HepG2 (cell line): ENCODE measurements around the gene PRKCB. TPM values are rescaled to one million over a fixed set of nuclear protein-coding genes. Genes with fewer than 3 reads are reported as not detected.

Source experiments
- ATAC-seq: fragments of 200-7000 bp; cut with Tn5 transposase; 3 replicates; pipeline ENCODE4 v1.9.1; 2020; ENCODE audit warnings: mild to moderate bottlenecking, moderate library complexity
- BruUV-seq: library from RNA; stranded (reverse); fragments of 400-500 nt; replicated peaks from 2 replicates; lab custom pipeline; 2021; lab: Mats Ljungman, UMichigan
- CTCF ChIA-PET: fragments of 300-600 bp; formaldehyde crosslinking; extraction: SDS; loops from one replicate; lab custom pipeline; 2021; ENCODE audit warnings: low total read pairs, inconsistent platforms, low intra/inter-chr PET ratio; lab: Yijun Ruan, JAX
- POLR2A ChIA-PET: fragments of 350-600 bp; sonication (Branson Sonifier 250); formaldehyde crosslinking; loops from one replicate; lab custom pipeline; 2020; ENCODE audit warnings: antibody characterized with exemption, inconsistent platforms; lab: Yijun Ruan, JAX
- DNase-seq: peaks from one replicate; pipeline ENCODE4 v3.0.0-alpha.2; 2015; ENCODE audit warnings: low spot score
- FAIRE-seq: peaks from 3 replicates; lab custom pipeline; 2011; peaks lifted over from hg19 to GRCh38; lab: Jason Lieb, UNC
- H2AFZ ChIP-seq: one replicate; pipeline ENCODE4 v1.6.1; 2011; ENCODE audit warnings: low read length, inconsistent platforms
- H3K27ac ChIP-seq: fragments of 300-600 bp; 3 replicates; pipeline ENCODE4 v1.8.0; 2011; ENCODE audit warnings: mixed run types, mild to moderate bottlenecking, mixed read lengths, low read length, inconsistent platforms; ENCODE audit not compliant: insufficient read depth; ENCODE audit errors: extremely low read length
- H3K27me3 ChIP-seq, 2 experiments: fragments of 200-600 bp in 1 of 2; 2 replicates in 1 of 2; 3 replicates in 1 of 2; pipeline versions ENCODE4 v1.6.0 to v1.8.0; 2011; ENCODE audit warnings: low read length in 2 of 2, mild to moderate bottlenecking in 2 of 2, moderate library complexity in 2 of 2, inconsistent platforms in 1 of 2; ENCODE audit not compliant: insufficient read depth in 2 of 2, control insufficient read depth in 1 of 2
- H3K36me3 ChIP-seq, 2 experiments: fragments of 200-600 bp in 1 of 2; replicated peaks in 1 of 2; 2 replicates in 1 of 2; 3 replicates in 1 of 2; pipeline versions ENCODE4 v1.5.1 to v1.8.0; 2011; ENCODE audit warnings: low read length in 2 of 2, inconsistent platforms in 1 of 2; ENCODE audit not compliant: insufficient read depth in 2 of 2, control insufficient read depth in 1 of 2
- H3K4me1 ChIP-seq: 2 replicates; pipeline ENCODE4 v1.5.1; 2012; ENCODE audit warnings: low read length, inconsistent platforms; ENCODE audit not compliant: insufficient read depth
- H3K4me2 ChIP-seq: 2 replicates; pipeline ENCODE4 v1.6.0; 2011; ENCODE audit warnings: low read depth, low read length, inconsistent platforms
- H3K4me3 ChIP-seq, 3 experiments: fragments of 200-600 bp in 1 of 3; sonication (generic), shearing (Covaris generic) in 1 of 3; replicated peaks in 1 of 3; 2 replicates each; pipeline ENCODE4 v1.5.1; 2011 to 2016; ENCODE audit warnings: low read length in 3 of 3, inconsistent platforms in 2 of 3, low read depth in 2 of 3, mild to moderate bottlenecking in 2 of 3, control low read depth in 1 of 3, mixed read lengths in 1 of 3; ENCODE audit not compliant: insufficient read depth in 1 of 3
- H3K79me2 ChIP-seq: one replicate; pipeline ENCODE4 v1.6.1; 2011; ENCODE audit warnings: low read length, inconsistent platforms; ENCODE audit not compliant: insufficient read depth
- H3K9ac ChIP-seq: 2 replicates; pipeline ENCODE4 v1.6.0; 2011; ENCODE audit warnings: mild to moderate bottlenecking, low read depth, low read length, inconsistent platforms; ENCODE audit not compliant: insufficient read depth
- H3K9me3 ChIP-seq: 2 replicates; pipeline ENCODE4 v1.5.1; 2012; ENCODE audit warnings: mild to moderate bottlenecking, low read length
- H4K20me1 ChIP-seq: 2 replicates; pipeline ENCODE4 v1.6.0; 2011; ENCODE audit warnings: inconsistent platforms, mild to moderate bottlenecking, low read length, moderate library complexity; ENCODE audit not compliant: insufficient read depth
- CAMTA2 ChIP-seq: sonication (generic); formaldehyde crosslinking; IDR thresholded peaks from 2 replicates; pipeline ENCODE4 v1.4.0; 2020; ENCODE audit warnings: mild to moderate bottlenecking, missing genetic modification reagents, borderline replicate concordance
- GTF2F1 ChIP-seq: fragments of 150-350 bp; IDR thresholded peaks from 2 replicates; pipeline ENCODE4 v1.6.1; 2014; ENCODE audit warnings: low read length
- MIXL1 ChIP-seq: IDR thresholded peaks from 2 replicates; pipeline ENCODE4 v1.6.1; 2016
- ZNF12 ChIP-seq: sonication (generic); formaldehyde crosslinking; IDR thresholded peaks from 2 replicates; pipeline ENCODE4 v1.5.0; 2020; ENCODE audit warnings: missing genetic modification reagents
- ZNF121 ChIP-seq: sonication (generic); formaldehyde crosslinking; IDR thresholded peaks from 2 replicates; pipeline ENCODE4 v1.5.0; 2020; ENCODE audit warnings: mild to moderate bottlenecking, missing genetic modification reagents
- ZNF720 ChIP-seq: sonication (generic); formaldehyde crosslinking; IDR thresholded peaks from 2 replicates; pipeline ENCODE4 v1.4.0; 2020; ENCODE audit warnings: missing genetic modification reagents
- ZSCAN30 ChIP-seq: sonication (generic); formaldehyde crosslinking; IDR thresholded peaks from 2 replicates; pipeline ENCODE4 v1.5.0; 2020; ENCODE audit warnings: mild to moderate bottlenecking, missing genetic modification reagents
- WGBS: methylation state at CpG from one replicate; pipeline ENCODE4 v1.1.6; 2017; ENCODE audit warnings: low lambda C conversion rate; 5-methylcytosine and 5-hydroxymethylcytosine counted together
- in situ Hi-C: cut with HindIII; loops from 2 replicates; pipeline ENCODE4 v1.10.0; 2017; ENCODE audit warnings: low pct_unique_long_range_greater_than_20kb; ENCODE audit not compliant: extremely low pct_ligation_motif_present
- intact Hi-C: fragments of 100-400 bp; cut with micrococcal nuclease; formaldehyde crosslinking; loops from one replicate; pipeline ENCODE4 v1.10.0; 2022; ENCODE audit not compliant: unreplicated experiment
- polyA plus RNA-seq, 8 experiments: library from polyadenylated mRNA; depleted of rRNA in 3 of 8; stranded (reverse) in 7 of 8; unstranded in 1 of 8; fragments of >200 nt; fragmentation: Illumina TruSeq in 4 of 8; extraction: Trizol in 4 of 8; gene quantifications; 2 replicates each; pipeline versions ENCODE4 v1.2.1 to v1.2.3, GENCODE V29; 2011 to 2016; ENCODE audit warnings: low read depth in 4 of 8, missing spikeins in 1 of 8, mixed read lengths in 1 of 8; ENCODE audit not compliant: insufficient read depth in 1 of 8
- total RNA-seq, 5 experiments: library from RNA; depleted of rRNA; stranded (reverse); fragments of >200 nt; fragmentation: Illumina TruSeq; extraction: Trizol; gene quantifications; 2 replicates each; pipeline ENCODE4 v1.2.3, GENCODE V29; 2016; ENCODE audit warnings: low read depth in 1 of 5
- TF ChIP-seq, protein P1 (sequence below): sonication (generic); formaldehyde crosslinking; IDR thresholded peaks from 2 replicates; pipeline ENCODE4 v1.4.0; 2020; ENCODE audit warnings: mild to moderate bottlenecking, low read depth, missing genetic modification reagents

PRKCB gene
- total and polyA plus RNA-seq, 2 of the 13 experiments (the other 11 are each of a cell fraction or from before 2014, with no cell fraction given) = 0.01 TPM; not detected in 1

DNA sequence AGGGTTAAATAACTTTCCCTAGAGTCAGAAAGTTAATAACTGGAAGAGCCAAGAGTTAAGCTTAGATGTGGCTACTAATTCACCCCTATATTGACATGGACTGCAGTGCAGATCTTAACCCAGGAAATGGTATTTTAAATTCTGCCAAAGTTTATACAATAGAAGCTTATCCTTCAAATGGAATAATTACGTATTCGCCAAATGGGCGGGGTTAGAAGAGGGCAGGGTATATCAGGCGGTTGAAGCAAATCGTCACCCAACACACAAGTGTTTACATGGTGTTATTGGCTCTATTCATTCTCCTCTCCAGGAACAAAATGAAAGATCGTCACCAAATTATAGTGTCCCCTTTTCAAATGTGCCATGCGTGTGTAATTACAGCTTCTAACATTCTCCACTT is 182.7 kb downstream of the PRKCB start (continued):
- no peak for TF ChIP-seq ZNF12 (CRISPR knock-in tag)
- no peak for TF ChIP-seq ZSCAN30 (CRISPR knock-in tag)
- no peak for TF ChIP-seq MIXL1 (CRISPR knock-in tag)

- TF ChIP-seq CAMTA2 (CRISPR knock-in tag) (no peak), ZNF121 (CRISPR knock-in tag) (no peak), GTF2F1 (no peak), ZNF720 (no peak)
- TF ChIP-seq, protein P1, sequence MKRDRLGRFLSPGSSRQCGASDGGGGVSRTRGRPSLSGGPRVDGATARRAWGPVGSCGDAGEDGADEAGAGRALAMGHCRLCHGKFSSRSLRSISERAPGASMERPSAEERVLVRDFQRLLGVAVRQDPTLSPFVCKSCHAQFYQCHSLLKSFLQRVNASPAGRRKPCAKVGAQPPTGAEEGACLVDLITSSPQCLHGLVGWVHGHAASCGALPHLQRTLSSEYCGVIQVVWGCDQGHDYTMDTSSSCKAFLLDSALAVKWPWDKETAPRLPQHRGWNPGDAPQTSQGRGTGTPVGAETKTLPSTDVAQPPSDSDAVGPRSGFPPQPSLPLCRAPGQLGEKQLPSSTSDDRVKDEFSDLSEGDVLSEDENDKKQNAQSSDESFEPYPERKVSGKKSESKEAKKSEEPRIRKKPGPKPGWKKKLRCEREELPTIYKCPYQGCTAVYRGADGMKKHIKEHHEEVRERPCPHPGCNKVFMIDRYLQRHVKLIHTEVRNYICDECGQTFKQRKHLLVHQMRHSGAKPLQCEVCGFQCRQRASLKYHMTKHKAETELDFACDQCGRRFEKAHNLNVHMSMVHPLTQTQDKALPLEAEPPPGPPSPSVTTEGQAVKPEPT = no peak
Measured at GRCh38 chr16:24022797-24023196, 187.0 kb downstream of the PRKCB start.

More at GRCh38 chr16:24022797-24023196, 187.0 kb downstream of the PRKCB start:
- CTCF ChIA-PET = no interaction called here
- Histone ChIP-seq H3K9ac (no peak overlapping the region), H4K20me1 (no peaks in the 10 kb centered on the region), H2AFZ (no peak overlapping the region), H3K9me3 (no peaks in the 10 kb centered on the region), H3K4me3 (no peak overlapping the region), H3K4me1 (no peaks in the 10 kb centered on the region), H3K79me2 (no peaks in the 10 kb centered on the region), H3K36me3 (no peaks in the 10 kb centered on the region), H3K27me3 (peaks cover 0 to 12% of the 10 kb centered on the region in 2 experiments; a peak in 2 of 5 replicates), H3K4me2 (no peak overlapping the region), H3K27ac (no peak overlapping the region)
- in situ Hi-C loops = no loop called here
- POLR2A ChIA-PET = no interaction called here
- BruUV-seq = no TSS peak
- intact Hi-C loops = no loop called here
- DNase-seq (no peak), ATAC-seq (no peak), FAIRE-seq (no peak)
- WGBS = 2% methylated on average over 3 of the region's 3 CpGs
